ENCODE measurements around the gene POLR2A.
"Not testable (repeated sequence)": the region's sequence is repeated elsewhere in the genome, so short reads cannot be mapped to it uniquely, and the experiment has no call there.

Gene POLR2A

DNA sequence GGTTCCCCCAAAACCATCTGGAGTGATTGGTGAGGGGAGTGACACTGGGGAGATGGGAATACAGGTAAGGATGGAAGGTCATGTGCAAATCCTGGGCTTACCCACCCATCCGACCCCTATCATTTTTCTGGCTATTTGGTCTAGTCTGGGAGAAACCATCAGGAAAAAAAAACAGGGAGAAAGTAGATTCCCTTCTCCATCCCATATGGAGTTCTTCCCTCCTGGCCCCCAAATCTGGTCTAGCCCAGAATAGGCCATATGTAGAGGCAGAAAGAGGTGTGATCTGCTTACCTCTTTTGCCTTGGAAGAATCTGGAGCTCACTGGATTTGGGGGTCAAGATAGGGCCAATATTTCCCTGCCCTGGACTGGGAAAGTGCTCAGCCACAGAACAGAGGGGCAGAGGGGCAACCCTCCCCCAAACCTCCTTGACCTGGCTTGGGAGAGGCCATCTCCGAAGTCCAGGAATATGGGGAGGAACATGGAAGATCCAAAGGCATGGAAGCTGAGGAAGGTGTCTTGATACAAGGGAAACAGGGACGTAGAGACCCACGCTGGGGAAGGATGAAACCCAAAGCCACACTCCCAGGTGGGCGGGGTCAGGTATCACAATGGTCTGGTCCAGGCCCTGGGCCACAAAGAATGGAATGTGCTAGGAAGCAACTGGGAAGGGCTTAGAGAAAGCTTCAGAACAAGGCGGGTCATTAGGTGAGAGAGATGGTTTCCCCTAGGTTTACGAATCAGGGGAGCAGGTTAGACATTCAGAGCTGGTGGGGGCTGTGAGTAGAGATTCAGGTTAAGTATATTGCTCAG lies 23.1 kb upstream of the POLR2A start:
- no peak for DNase-seq (ENCODE audit: low read depth)

DNA sequence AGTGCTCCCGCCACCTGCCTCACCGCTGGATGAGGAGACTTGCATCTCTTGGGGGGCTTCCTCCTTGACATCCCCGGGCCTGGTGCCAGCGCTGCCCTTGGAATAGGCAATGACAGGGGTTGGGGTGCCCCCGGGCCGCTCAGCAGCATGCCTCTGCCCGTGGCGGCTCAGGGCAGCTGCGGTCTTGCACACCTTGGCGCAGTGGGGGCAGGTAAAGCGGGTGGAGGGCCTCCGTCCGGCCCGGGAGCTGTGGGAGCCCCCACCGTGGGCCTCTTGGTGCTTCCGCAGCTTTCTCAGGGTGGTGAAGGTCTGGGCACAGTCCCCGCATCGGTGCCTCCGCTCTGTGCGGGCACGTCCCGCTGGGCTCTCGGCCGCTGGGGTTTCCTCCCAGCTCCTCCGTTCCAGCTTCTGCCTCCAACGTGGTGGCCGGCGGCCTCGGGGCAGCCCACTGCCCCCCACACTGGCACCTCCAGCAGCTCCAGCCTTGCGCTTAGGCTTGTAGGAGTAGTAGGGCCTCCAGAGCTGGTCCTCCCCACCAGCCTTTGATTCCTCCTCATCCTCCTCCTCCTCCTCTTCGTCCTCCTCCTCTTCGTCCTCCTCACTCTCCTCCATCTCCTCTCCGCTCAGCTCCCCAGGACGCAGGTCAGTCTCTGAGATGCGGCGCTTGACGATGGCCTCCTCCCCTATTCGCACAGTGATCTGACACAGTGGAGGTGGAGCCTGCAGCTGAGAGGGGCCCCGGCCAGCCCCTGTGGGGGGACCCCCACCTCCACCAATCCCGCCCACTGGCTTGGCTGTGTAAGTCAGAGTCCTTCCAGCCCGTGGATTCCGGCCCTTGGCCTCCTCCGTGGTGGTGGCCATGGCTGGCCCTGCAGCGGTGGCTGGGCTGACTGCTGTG lies 21.4 kb upstream of the POLR2A start:
- DNase-seq (ENCODE audit: low read depth): no peak

DNA sequence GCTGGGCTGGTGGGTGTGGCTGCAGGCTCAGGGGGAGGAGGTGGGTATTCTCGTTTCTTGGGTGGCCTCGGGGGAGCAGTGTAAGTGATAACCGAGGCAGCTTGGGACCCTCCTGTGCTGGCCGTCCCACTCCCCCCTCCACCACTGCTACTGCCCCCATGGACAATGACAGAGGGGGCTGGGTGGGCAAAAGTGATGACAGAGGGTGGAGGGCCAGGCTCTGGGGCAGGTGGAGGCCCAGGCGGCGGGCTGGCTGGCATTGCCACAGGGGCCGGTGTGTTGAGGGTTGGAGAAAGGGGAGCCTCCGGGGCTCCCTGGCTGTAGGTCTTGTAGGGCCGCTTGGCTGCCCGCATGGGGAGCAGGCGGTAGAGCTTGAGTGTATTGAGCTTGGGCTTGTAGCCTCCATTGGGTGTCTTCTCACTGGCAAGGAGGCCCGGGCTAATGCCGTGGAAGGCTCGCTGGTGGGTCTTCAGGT lies 20.8 kb upstream of the POLR2A start:
- DNase-seq (ENCODE audit: low read depth): no peak

DNA sequence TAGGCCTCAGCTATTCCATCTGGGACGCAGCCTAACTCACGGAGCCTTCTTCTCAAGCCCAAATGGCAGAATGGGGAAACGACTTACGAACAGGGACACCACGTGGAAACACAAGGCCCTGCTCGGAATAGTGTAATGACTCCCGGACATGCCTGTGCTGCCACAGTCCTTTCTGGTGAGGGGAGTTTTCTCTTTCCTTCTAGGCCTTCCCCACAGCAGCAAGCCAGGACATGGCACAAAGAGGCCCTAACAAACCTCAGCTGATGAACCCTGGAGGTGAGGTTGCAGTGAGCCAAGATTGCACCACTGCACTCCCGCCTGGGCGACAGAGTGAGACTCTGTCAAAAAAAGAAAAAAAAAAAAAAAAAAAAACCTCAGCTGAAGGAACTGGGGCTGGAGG lies 20.1 kb upstream of the POLR2A start:
- no peak for DNase-seq (ENCODE audit: low read depth)

DNA sequence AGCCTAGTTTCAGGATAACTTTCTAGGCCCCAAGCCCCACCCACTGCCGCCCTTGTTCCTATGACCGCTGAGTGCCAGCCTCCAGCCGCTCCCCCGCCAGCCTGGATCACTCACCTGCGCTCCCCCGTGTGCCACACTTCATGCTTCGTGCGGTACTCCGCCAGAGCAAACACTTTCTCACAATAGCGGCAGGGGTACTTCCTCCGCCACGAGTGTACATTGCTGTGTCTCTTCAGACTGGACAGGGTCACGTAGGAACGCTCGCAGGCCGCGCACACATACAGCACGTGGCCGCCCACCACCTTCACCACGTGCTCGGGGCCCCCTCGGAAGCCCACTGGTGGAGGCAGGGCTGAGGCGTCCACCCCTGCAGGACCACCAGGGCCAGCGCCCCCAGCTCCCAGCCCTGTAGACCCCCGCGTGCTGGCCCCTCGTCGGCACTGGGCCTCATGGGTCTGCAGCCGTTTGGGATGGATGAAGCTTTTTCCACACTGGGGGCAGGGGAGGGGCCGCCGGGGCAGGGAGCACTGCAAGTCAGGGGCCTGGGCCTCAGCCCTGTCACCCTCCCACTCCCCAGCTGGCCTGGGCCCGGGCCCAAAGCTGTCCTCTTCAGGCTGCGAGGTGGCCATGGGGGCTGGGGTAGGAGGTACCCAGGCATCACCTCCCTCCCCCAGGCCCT lies 18.4 kb upstream of the POLR2A start:
- no peak for DNase-seq (ENCODE audit: low read depth)

DNA sequence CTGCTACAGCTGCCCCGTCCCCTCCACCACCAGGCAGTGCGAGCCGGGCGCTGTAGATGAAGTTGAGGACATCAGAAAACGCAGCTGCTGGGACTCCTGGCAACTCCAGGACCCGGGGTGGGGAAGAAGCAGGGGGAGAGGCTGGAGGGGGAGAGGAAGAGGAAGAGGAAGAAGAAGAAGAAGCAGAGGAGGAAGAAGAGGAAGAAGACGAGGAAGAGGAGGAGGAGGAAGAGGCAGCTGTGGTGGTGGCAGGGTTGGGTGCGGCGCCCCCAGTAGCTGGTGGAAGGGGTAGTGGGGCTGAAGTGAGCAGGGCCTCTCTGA lies 17.9 kb upstream of the POLR2A start:
- no peak for DNase-seq (ENCODE audit: low read depth)

DNA sequence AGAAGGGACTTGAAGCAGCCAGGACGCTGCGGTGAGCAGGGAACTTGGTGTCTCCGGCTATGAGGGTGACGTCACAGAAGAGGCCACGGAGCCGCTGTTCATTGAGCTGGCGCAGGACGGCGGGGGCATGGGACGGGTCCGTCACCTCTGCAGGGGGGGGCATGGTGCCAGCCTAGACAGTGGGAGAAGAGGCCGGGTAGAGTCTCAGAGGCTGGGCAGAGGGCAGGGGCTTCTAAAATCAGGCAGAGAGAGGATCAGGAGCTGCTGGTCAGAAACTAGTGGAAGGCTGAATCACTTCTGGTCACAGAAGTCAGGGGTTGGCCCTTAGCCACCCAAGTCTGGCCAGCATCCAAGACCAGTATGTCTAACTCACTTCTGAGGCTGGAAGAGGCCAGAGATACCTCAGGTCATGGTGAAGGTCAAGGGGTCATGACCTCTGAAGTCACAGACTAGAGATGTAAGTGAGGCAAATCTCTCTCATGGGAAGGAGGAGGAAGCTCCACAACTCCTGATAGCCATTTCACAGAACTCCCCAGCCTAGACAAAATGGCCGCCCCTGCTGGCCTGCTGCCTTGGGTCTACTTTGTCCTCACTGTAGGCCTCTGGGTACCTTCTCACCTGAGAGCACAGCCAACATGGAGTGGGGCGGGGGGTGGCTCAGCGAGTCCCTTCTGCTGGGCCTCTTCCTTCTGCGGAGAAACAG lies 17.4 kb upstream of the POLR2A start:
- no peak for DNase-seq (ENCODE audit: low read depth)

DNA sequence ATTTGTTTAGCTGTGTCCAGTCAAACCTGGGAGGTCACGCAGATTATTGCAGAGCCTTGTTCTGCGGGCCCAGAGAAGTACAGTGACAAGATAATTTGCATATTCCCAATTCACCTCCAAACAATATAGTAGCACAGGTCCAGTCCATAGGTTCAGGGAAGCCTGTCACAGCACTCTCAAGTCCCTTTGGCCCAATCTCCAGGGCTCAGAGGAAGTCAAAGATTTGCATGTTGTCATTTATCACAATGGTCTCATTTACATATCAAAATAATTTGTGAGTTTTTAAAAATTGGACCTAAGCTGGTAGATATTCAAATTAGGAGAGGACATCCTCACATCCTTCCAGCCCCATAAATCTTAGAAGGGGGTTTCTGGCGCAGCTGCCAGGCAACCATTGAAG lies 16.7 kb upstream of the POLR2A start:
- no peak for DNase-seq (ENCODE audit: low read depth)

DNA sequence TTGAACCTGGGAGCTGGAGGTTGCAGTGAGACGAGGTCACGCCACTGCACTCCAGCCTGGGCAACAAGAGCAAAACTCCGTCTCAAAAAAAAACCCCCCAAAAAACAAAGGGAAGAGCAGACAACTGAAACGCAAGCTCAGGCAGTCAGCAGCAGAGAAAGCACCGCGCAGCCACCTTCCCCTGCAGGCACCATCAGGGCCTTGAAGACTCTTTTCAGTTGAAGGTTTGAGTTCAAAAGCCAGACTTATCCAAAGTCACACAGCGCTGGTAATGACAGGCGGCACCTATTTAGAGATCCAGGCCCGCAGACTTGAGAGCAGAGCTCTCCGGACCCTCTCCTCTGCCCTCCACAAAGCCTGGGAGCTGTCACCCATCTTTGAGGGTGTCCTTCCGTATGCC lies 15.9 kb upstream of the POLR2A start:
- DNase-seq (ENCODE audit: low read depth): no peak

DNA sequence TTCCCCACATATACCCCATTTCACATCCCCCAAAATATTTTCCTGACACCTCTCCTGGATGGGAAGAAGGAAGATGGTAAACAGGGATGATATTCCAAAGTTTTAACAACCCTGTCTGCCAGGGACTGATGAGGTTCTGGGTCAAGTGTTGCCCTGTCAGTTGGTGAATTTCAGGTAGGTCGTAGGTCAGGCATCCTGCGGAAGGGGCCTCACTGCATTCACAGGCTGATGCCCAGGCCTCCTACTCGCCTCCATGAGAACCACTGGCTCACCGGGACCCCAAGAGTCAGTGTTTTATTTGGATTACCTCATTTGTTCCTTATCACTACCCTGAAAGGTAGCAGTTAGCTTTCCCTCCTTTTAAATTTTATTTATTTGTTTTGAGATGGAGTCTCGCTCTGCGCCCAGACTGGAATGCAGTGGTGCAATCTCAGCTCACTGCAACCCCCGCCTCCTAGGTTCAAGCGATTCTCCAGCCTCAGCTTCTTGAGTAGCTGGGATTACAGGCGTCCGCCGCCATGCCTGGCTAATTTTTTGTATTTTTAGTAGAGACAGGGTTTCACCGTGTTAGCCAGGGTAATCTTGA lies 15.3 kb upstream of the POLR2A start:
- DNase-seq (ENCODE audit: low read depth): no peak

DNA sequence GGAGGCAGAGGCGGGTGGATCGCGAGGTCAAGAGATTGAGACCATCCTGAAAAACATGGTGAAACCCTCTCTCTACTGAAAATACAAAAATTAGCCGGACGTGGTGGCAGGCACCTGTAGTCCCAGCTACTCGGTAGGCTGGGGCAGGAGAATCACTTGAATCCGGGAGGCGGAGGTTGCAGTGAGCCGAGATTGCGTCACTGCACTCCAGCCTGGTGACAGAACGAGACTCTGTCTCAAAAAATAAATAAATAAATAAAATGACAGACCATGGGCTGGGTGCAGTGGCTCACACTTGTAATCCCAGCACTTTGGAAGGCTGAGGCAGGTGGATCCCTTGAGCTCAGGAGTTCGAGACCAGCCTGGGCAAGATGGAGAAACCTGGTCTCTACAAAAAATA lies 14.3 kb upstream of the POLR2A start:
- DNase-seq (ENCODE audit: low read depth): not testable (repeated sequence)

DNA sequence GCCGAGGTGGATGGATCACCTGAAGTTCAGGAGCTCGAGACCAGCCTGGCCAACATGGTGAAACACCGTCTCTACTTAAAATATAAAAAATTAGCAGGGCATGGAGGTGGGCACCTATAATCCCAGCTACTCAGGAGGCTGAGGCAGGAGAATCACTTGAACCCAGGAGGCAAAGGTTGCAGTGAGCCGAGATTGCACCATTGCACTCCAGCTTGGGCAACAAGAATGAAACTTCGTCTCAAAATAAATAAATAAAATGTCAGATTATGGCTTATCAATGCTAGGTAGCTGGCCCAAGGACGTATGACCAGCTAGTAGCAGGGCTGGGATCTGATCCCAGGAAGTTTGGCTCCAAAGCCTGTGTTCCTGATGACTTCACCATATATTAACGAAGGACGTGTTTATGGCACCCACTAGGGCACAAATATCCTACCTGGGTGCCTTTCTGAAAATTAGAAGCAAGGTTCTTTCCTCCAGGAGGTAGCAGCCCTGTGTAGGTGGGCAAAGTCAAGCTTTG lies 13.7 kb upstream of the POLR2A start:
- DNase-seq (ENCODE audit: low read depth): not testable (repeated sequence)

DNA sequence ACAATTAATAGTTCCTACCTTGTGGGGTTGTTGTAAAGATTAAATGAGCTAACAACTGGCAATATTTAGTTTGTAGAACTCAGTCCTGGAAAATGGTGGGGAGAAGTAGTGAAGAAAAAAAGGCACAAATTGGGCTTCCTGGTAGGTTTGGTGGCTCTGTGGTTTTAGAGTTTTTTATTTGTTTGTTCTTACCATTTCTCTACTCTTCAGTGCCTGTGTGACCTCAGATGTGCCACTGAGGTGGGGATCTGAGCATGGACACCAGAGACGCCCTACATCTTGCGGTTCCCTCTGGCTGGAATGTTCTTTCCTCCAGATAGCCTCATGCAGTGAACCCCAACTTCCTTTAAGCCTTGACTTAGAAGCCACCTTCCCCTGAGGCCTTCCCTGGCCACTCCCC lies 12.4 kb upstream of the POLR2A start:
- DNase-seq (ENCODE audit: low read depth): no peak

DNA sequence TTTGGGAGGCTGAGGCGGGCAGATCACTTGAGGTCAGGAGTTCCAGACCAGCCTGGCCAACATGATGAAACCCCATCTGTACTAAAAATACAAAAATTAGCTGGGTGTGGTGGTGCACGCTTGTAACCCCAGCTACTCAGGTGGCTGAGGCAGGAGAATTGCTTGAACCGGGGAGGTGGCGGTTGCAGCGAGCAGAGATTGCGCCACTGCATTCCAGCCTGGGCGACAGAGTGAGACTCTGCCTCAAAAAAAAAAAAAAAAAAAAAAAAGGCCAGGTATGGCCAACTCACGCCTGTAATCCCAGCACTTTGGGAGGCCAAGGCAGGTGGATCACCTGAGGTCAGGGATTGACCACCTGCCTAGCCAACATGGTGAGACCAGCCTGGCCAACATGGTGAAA lies 9.4 kb upstream of the POLR2A start:
- DNase-seq (ENCODE audit: low read depth): not testable (repeated sequence)

DNA sequence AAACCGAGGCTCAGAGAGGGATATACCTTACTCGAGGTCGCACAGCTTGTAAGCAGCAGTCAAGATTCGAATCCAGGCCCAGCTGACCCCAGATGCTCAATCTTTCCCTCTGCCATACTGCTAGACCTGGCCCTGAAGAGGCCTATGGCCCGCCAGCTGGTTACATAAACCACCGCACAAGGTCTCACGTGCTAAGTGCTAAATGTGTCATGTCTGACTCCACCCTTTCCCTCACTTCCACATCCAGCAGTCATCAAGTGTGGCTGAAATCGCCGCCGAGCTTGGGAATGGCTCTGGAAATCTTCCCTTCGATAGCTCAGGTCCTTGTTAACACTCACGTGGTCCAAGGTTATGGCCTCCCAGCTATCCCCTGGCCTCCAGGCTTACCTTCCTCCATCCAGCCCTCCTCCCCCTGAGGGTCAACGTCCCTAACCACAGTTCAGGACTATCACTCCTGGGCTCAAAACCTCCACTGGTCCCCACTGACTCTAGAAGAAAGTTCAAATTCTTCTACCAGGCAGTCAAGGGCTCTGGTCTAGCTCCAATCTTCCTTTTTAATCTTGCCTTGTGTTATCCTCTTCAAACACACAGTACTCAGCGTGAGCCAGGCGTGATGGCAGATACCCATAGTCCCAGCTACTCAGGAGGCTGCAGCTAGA lies 8.3 kb upstream of the POLR2A start:
- no peak for DNase-seq (ENCODE audit: low read depth)

DNA sequence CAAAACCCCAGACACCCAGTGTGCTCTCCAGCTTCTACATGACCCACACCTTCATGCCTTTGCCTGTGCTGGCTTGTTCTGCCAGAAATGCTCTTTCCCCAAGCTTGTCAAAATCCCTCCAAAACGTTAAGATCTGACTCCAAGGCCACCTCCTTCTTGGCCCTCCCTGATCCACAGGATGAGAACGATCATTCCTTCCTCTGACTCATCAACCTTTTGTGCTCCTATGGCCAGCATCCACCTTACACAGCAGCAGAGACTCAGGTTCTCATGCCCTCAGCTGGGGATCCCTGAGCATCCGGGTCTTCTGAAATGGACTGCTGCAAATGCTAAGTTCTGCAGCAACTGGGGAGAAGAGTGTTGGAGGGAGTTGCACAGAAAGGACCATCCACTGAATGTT lies 7.7 kb upstream of the POLR2A start:
- DNase-seq (ENCODE audit: low read depth): no peak

DNA sequence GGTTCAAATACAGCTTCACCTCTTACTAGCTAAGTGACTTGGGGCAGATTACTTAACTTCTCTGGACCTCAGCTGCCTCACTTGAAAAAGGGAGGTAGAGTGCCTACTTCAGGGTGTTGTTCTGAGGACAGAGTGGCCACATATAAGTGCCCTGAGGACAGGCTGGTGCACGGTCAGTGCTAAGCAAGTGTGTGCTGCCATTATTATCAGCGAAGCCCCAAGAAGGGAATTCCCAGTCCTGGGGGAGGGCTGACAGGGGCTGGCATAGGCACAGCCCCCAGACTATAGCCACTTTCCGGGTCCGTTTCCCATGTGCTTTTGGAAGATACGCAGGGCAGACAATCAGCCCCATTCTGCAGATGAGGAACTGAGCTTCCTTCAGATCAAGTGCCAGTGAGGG lies 7.2 kb upstream of the POLR2A start:
- DNase-seq (ENCODE audit: low read depth): no peak

DNA sequence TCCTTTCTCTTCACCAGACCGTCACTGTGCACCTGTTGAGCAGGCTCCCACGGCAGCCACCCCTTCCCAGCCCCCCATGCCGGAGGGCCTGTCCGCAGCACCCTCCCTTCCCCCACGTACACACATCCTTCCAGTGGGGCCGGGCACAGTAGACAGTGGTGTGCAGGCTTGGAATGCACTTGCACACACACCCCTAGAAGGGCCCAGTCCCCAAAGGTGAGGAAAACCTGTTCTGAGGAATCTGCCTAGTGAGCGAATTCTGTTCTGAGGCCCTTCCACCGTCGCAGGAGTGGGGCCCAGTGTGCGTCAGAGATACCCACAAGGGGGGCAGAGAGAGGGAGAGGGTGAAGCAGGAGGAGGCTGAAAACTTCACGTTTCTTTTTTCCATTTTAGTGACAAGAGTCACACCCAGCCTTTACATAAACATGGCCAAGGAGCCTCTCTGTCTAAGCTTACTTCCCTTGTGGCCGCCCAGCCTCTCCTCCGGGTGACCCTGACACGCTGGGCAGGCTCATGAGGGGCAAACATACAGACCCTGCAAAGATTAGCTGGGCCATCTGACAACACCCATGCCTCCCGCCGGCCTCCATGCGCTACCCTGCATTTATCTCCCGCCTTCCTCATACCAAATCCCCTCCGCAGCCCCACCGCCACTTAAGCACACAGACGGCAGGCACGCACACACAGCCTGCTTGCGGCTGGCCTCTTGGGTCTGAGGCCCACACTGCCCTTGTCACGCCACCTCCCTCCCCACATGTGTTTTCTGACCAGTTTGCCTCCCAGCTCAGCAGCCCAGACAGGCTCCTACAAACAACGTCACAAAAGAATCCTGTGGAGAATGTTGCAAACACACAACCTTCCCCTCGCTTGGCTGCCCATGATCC lies 6.5 kb upstream of the POLR2A start:
- DNase-seq (ENCODE audit: low read depth): no peak

DNA sequence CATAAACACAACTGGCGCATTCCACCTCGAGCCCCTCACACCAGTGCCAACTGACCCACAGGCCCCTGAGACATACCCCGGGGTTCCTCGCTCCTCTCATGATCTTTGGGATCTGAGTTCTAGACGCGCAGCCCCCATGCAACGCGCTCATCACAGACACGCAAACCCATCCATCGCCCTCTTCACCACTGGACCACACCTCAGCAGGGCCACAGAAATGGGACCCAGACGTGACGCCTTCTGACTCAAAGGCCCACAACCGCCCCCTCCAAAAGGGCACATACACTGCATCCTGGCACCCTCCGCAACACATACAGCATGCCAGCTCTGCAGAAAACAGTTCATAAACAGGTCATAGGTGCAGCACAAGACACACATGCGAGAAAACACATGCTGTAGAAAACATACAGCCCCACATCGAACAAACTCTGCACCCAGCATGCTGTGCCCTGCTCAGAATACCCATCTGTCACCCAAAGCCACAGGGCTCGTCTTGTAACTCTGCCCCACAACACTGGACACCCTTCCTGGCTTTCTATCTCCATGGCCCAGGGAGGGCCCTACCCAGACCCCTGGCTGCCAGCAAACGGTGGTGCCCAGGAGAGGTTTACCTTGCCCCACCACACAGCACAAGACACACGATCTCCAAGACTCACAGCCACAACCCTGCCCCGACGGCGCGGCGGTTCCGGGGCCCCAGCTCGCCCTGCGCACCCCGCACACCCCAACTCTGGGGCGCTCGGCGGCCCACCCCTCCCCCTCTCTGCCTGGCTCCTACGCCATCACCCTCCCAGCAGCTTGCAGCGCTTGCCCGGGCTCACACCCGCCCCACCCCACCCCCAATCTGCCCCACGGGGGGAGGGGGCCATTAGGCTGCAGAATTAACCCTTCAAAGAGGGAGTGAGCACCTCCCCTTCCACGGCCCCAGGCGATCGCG lies 5.6 kb upstream of the POLR2A start:
- DNase-seq (ENCODE audit: low read depth): peak; percentile 49

All from activated T-helper 9 cell treated with anti-CD3 and anti-CD28 coated beads, Interleukin-2, amount 50 U/mL, for 16 hours (primary cell).